Kidney capillary endothelial cell (primary cell): Measurements from ENCODE around the gene PTCD3.

Experiments
- DNase-seq: peaks from one replicate; pipeline ENCODE4 v3.0.0-alpha.2; 2018; ENCODE audit warnings: low spot score

Gene PTCD3

GRCh38 chr2:86143926-86144685, 38.1 kb downstream of the PTCD3 start:
- DNase-seq = no peak

- no peak for DNase-seq
Observed at GRCh38 chr2:86147793-86148192, 41.8 kb downstream of the PTCD3 start.

- DNase-seq = no peak
Observed at GRCh38 chr2:86150502-86150901, 44.5 kb downstream of the PTCD3 start.

- no peak for DNase-seq
Observed at GRCh38 chr2:86157009-86157556, 51.0 kb downstream of the PTCD3 start.

GRCh38 chr2:86158286-86158685, 52.3 kb downstream of the PTCD3 start:
- no peak for DNase-seq

GRCh38 chr2:86160156-86160952, 54.3 kb downstream of the PTCD3 start:
- DNase-seq = no peak

GRCh38 chr2:86170449-86170848, 64.4 kb downstream of the PTCD3 start:
- DNase-seq = no peak

- DNase-seq = no peak
Observed at GRCh38 chr2:86171295-86171694, 65.3 kb downstream of the PTCD3 start.

GRCh38 chr2:86172610-86173009, 66.6 kb downstream of the PTCD3 start:
- no peak for DNase-seq

GRCh38 chr2:86174445-86174844, 68.4 kb downstream of the PTCD3 start:
- no peak for DNase-seq

- DNase-seq = no peak
Observed at GRCh38 chr2:86175828-86176227, 69.8 kb downstream of the PTCD3 start.

GRCh38 chr2:86176597-86176996, 70.6 kb downstream of the PTCD3 start:
- no peak for DNase-seq

- DNase-seq = no peak
Observed at GRCh38 chr2:86185517-86186212, 79.6 kb downstream of the PTCD3 start.

GRCh38 chr2:86186431-86186830, 80.4 kb downstream of the PTCD3 start:
- DNase-seq = no peak

- no peak for DNase-seq
Observed at GRCh38 chr2:86189782-86190416, 83.9 kb downstream of the PTCD3 start.
